Epithelial cell of proximal tubule (primary cell): ENCODE results near the gene MYRIP. TPM values are rescaled to one million over a fixed set of nuclear protein-coding genes. Genes with fewer than 3 reads are reported as not detected.

Source experiments
- DNase-seq: peaks from one replicate; pipeline ENCODE4 v3.0.0-alpha.2; 2011; ENCODE audit warnings: low read depth
- H3K4me3 ChIP-seq: 2 replicates; pipeline ENCODE4 v1.5.1; 2011; ENCODE audit warnings: low read depth, mild to moderate bottlenecking, low read length
- total RNA-seq: library from RNA; depleted of rRNA; stranded (reverse); fragments of >200 nt; gene quantifications from 2 replicates; pipeline ENCODE4 v1.2.3, GENCODE V29; 2015
- TF ChIP-seq, protein P1 (sequence below): conservative IDR thresholded peaks from 2 replicates; pipeline ENCODE4 v1.5.1; 2012; ENCODE audit warnings: low read depth, mild to moderate bottlenecking, low read length

Gene MYRIP
- total RNA-seq, 1 donor from 2014 or later = 0.12 TPM

- no peak for DNase-seq
Measured at GRCh38 chr3:39960515-39961191, 151.2 kb downstream of the MYRIP start.

DNA sequence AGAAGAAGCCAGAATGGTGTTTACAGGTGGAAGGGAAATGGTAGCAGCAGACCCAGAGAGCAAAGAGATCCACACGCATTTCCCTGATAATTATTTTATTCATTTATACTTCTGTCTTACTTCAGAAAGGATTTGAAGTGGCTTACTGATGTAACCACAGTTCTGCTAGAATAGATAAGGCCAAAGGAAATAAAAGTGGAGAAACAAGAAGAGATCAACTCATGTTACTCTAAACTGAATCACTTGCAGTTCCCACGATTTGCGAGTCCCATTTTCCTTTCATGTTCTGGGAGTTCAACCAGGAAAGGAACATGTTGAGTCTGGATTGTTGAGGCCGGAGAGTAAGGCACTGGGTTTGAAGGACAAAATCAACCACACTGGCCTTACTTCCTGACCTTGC is 151.8 kb downstream of the MYRIP start:
- H3K4me3 ChIP-seq = no peak overlapping the region
- DNase-seq = no peak
- TF ChIP-seq, protein P1, sequence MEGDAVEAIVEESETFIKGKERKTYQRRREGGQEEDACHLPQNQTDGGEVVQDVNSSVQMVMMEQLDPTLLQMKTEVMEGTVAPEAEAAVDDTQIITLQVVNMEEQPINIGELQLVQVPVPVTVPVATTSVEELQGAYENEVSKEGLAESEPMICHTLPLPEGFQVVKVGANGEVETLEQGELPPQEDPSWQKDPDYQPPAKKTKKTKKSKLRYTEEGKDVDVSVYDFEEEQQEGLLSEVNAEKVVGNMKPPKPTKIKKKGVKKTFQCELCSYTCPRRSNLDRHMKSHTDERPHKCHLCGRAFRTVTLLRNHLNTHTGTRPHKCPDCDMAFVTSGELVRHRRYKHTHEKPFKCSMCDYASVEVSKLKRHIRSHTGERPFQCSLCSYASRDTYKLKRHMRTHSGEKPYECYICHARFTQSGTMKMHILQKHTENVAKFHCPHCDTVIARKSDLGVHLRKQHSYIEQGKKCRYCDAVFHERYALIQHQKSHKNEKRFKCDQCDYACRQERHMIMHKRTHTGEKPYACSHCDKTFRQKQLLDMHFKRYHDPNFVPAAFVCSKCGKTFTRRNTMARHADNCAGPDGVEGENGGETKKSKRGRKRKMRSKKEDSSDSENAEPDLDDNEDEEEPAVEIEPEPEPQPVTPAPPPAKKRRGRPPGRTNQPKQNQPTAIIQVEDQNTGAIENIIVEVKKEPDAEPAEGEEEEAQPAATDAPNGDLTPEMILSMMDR = no peak

More at GRCh38 chr3:39960515-39961191, 151.2 kb downstream of the MYRIP start:
- H3K4me3 ChIP-seq = no peak overlapping the region
- TF ChIP-seq, protein P1 = no peak

DNA sequence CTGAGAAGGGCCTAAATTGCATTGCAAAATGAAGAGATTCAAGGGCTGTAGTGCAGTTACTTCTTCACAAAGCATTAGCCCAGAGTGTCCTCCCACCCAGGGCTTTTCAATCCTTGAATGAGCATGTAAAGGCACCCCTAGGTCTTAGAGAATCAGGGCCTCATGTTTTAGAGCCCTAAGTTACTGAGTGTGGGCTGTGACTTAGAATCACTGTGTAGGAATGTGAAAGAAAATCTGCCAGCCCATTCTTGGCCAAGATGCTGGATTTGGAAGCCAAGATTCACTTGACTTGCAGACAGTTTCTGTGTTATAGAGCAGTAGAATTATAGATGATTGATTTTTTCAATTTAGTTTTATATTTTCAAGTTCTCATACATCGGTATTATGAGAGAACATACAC is 153.2 kb downstream of the MYRIP start:
- TF ChIP-seq, protein P1 = no peak
- H3K4me3 ChIP-seq = no peak overlapping the region
- no peak for DNase-seq

- TF ChIP-seq, protein P1 = no peak
- DNase-seq = no peak
- H3K4me3 ChIP-seq = no peak overlapping the region
Measured at GRCh38 chr3:39965461-39965860, 156.1 kb downstream of the MYRIP start.

DNA sequence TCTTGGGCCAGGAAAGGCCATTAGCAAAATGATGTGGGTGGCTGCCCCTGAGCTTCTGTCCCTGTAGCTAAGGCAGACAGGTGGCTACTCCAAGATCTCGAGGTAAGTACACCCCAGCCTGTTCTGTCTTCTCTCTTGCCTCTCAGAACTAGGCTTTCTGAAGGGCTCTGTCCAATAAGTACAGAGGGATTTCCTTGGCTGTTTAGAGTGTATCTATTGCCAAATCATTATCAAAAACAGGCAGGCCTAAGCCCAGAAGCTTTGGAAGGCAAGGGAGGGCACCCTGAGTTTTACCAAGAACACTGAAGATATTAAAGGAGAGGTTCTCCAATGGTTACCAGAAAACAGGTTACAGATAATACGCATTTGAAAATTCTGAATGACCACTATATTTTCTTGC is 156.6 kb downstream of the MYRIP start:
- DNase-seq = no peak
- TF ChIP-seq, protein P1 = no peak
- H3K4me3 ChIP-seq = no peak overlapping the region

- no peak for DNase-seq
- TF ChIP-seq, protein P1 = peak; percentile 29
- no peak overlapping the region for H3K4me3 ChIP-seq
Measured at GRCh38 chr3:39970982-39971381, 161.6 kb downstream of the MYRIP start.

- H3K4me3 ChIP-seq = no peak overlapping the region
- DNase-seq = no peak
- TF ChIP-seq, protein P1 = no peak
Measured at GRCh38 chr3:39971559-39972031, 162.2 kb downstream of the MYRIP start.
